Osteoblast (primary cell): Measurements from ENCODE around the gene BAHD1. TPM values are rescaled to one million over a fixed set of nuclear protein-coding genes. Genes with fewer than 3 reads are reported as not detected.

ENCODE experiments used
- DNase-seq: peaks from one replicate; pipeline ENCODE4 v3.0.0; 2011; ENCODE audit warnings: low spot score, mixed read lengths; ENCODE audit not compliant: insufficient read length; ENCODE audit errors: missing footprints
- H2AFZ ChIP-seq: 2 replicates; pipeline ENCODE4 v1.6.0; 2011; ENCODE audit warnings: mild to moderate bottlenecking, low read length
- H3K27ac ChIP-seq: 2 replicates; pipeline ENCODE4 v1.5.1; 2011; ENCODE audit warnings: mild to moderate bottlenecking, low read depth, low read length, moderate library complexity
- H3K27me3 ChIP-seq: 2 replicates; pipeline ENCODE4 v1.6.0; 2012; ENCODE audit warnings: mild to moderate bottlenecking, control low read depth, inconsistent platforms, low read length, moderate library complexity; ENCODE audit not compliant: insufficient read depth
- H3K36me3 ChIP-seq: 2 replicates; pipeline ENCODE4 v1.5.1; 2011; ENCODE audit warnings: mild to moderate bottlenecking, low read length, control low read depth, moderate library complexity; ENCODE audit not compliant: insufficient read depth
- H3K4me1 ChIP-seq: 2 replicates; pipeline ENCODE4 v1.5.1; 2011; ENCODE audit warnings: mild to moderate bottlenecking, low read length, control low read depth, moderate library complexity; ENCODE audit not compliant: insufficient read depth
- H3K4me2 ChIP-seq: 2 replicates; pipeline ENCODE4 v1.6.0; 2011; ENCODE audit warnings: mild to moderate bottlenecking, low read length; ENCODE audit not compliant: insufficient read depth
- H3K4me3 ChIP-seq: fragments of 200-600 bp; sonication (generic); 3 replicates; pipeline ENCODE4 v1.5.1; 2012; ENCODE audit warnings: mild to moderate bottlenecking, low read length, inconsistent platforms; ENCODE audit not compliant: insufficient read depth
- H3K79me2 ChIP-seq: 2 replicates; pipeline ENCODE4 v1.6.0; 2012; ENCODE audit warnings: mild to moderate bottlenecking, low read length, control low read depth, inconsistent platforms; ENCODE audit not compliant: insufficient read depth
- H3K9me3 ChIP-seq: 2 replicates; pipeline ENCODE4 v1.5.1; 2011; ENCODE audit warnings: low read depth, low read length, control low read depth
- H4K20me1 ChIP-seq: 2 replicates; pipeline ENCODE4 v1.6.0; 2012; ENCODE audit warnings: mild to moderate bottlenecking, low read length, control low read depth; ENCODE audit not compliant: insufficient read depth
- CTCF ChIP-seq: IDR thresholded peaks from 2 replicates; pipeline ENCODE4 v1.5.1; 2011; ENCODE audit warnings: mild to moderate bottlenecking, low read depth, low read length, moderate library complexity; ENCODE audit errors: extremely low read depth
- total RNA-seq: library from RNA; depleted of rRNA; stranded (reverse); fragments of >200 nt; gene quantifications from 2 replicates; pipeline ENCODE4 v1.2.3, GENCODE V29; 2012

BAHD1 gene
- total RNA-seq, 1 donor: 10.5 TPM

GRCh38 chr15:40464595-40465185, 23.9 kb downstream of the BAHD1 start:
- H4K20me1 ChIP-seq: peaks cover 15% of the 10 kb centered on the region
- H2AFZ ChIP-seq: no peak overlapping the region
- H3K9me3 ChIP-seq: no peaks in the 10 kb centered on the region
- H3K27me3 ChIP-seq: no peaks in the 10 kb centered on the region
- H3K36me3 ChIP-seq: peaks cover 30% of the 10 kb centered on the region
- peaks cover 3% of the 10 kb centered on the region for H3K79me2 ChIP-seq
- H3K4me3 ChIP-seq: no peak overlapping the region
- no peak overlapping the region for H3K4me2 ChIP-seq
- TF ChIP-seq CTCF: no peak
- H3K4me1 ChIP-seq: peaks cover 4% of the 10 kb centered on the region
- H3K27ac ChIP-seq: no peak overlapping the region
- peak; percentile 63 for DNase-seq

- Histone ChIP-seq H3K36me3 (peaks cover 30% of the 10 kb centered on the region), H3K27me3 (no peaks in the 10 kb centered on the region), H3K27ac (no peak overlapping the region), H3K9me3 (no peaks in the 10 kb centered on the region), H2AFZ (no peak overlapping the region), H3K4me3 (no peak overlapping the region), H3K79me2 (no peaks in the 10 kb centered on the region), H3K4me2 (no peak overlapping the region), H4K20me1 (peaks cover 7% of the 10 kb centered on the region), H3K4me1 (peaks cover 12% of the 10 kb centered on the region)
- TF ChIP-seq CTCF: no peak
- peak; percentile 67 for DNase-seq
Observed at GRCh38 chr15:40465939-40466338, 25.2 kb downstream of the BAHD1 start.

- no peak overlapping the region for H2AFZ ChIP-seq
- peaks cover 17% of the 10 kb centered on the region for H3K4me1 ChIP-seq
- no peaks in the 10 kb centered on the region for H3K27me3 ChIP-seq
- H3K36me3 ChIP-seq: peaks cover 30% of the 10 kb centered on the region
- no peak overlapping the region for H3K27ac ChIP-seq
- peaks cover 7% of the 10 kb centered on the region for H4K20me1 ChIP-seq
- no peak overlapping the region for H3K4me2 ChIP-seq
- no peak overlapping the region for H3K4me3 ChIP-seq
- TF ChIP-seq CTCF: no peak
- H3K79me2 ChIP-seq: peaks cover 4% of the 10 kb centered on the region
- DNase-seq: peak; percentile 83
- no peaks in the 10 kb centered on the region for H3K9me3 ChIP-seq
Observed at GRCh38 chr15:40466426-40467260, 25.9 kb downstream of the BAHD1 start.

- Histone ChIP-seq H2AFZ (no peak overlapping the region), H3K36me3 (peaks cover 27% of the 10 kb centered on the region), H3K27ac (no peak overlapping the region), H3K79me2 (peaks cover 5% of the 10 kb centered on the region), H3K4me1 (peaks cover 21% of the 10 kb centered on the region), H3K4me2 (no peak overlapping the region), H3K4me3 (no peak overlapping the region), H3K27me3 (no peaks in the 10 kb centered on the region), H4K20me1 (peaks cover 8% of the 10 kb centered on the region), H3K9me3 (no peaks in the 10 kb centered on the region)
- no peak for DNase-seq
- TF ChIP-seq CTCF: no peak
Observed at GRCh38 chr15:40467261-40467615, 26.5 kb downstream of the BAHD1 start.
